Natural killer cell (primary cell): Measurements from ENCODE around the gene PRG2. TPM values are rescaled to one million over a fixed set of nuclear protein-coding genes. Genes with fewer than 3 reads are reported as not detected.

Experiments
- ATAC-seq, 3 donors: fragments of 150-1000 bp in 2 of 3; fragments of 200-7000 bp in 1 of 3; cut with Tn5 transposase; 1 replicate in 1 of 3; 2 replicates in 2 of 3; pipeline ENCODE4 v1.10.0; 2021; ENCODE audit warnings: mild to moderate bottlenecking in 2 of 3, moderate library complexity in 2 of 3
- DNase-seq, 2 donors: peaks; one replicate each; pipeline versions ENCODE4 v3.0.0 to v3.0.0-alpha.2; 2013 to 2021; ENCODE audit warnings: mixed read lengths in 1 of 2
- H3K27ac ChIP-seq: one replicate; pipeline ENCODE4 v1.5.1; 2013; ENCODE audit warnings: mild to moderate bottlenecking, low read length
- H3K27me3 ChIP-seq: one replicate; pipeline ENCODE4 v1.6.1; 2013; ENCODE audit warnings: low read length; ENCODE audit not compliant: control insufficient read depth, insufficient read depth
- H3K36me3 ChIP-seq: one replicate; pipeline ENCODE4 v1.6.1; 2013; ENCODE audit warnings: low read length; ENCODE audit not compliant: control insufficient read depth, insufficient read depth
- H3K4me1 ChIP-seq: one replicate; pipeline ENCODE4 v1.6.1; 2013; ENCODE audit warnings: low read length; ENCODE audit not compliant: control insufficient read depth, insufficient read depth
- H3K4me3 ChIP-seq: one replicate; pipeline ENCODE4 v1.5.1; 2013; ENCODE audit warnings: low read length
- H3K9me3 ChIP-seq: one replicate; pipeline ENCODE4 v1.6.1; 2013; ENCODE audit warnings: low read length; ENCODE audit not compliant: control insufficient read depth, insufficient read depth
- H3K27ac Mint-ChIP-seq, 2 donors: one replicate each; pipeline ENCODE4 v1.8.0; 2022; ENCODE audit warnings: mild to moderate bottlenecking in 2 of 2, mixed read lengths in 2 of 2, moderate library complexity in 1 of 2
- H3K27me3 Mint-ChIP-seq, 2 donors: one replicate each; pipeline ENCODE4 v1.8.0; 2022; ENCODE audit warnings: low read depth in 2 of 2, mixed read lengths in 2 of 2
- H3K36me3 Mint-ChIP-seq: one replicate; pipeline ENCODE4 v1.8.0; 2022; ENCODE audit warnings: mixed read lengths
- H3K4me1 Mint-ChIP-seq, 2 donors: one replicate each; pipeline ENCODE4 v1.8.0; 2022; ENCODE audit warnings: mixed read lengths in 2 of 2
- H3K4me3 Mint-ChIP-seq: one replicate; pipeline ENCODE4 v1.8.0; 2022; ENCODE audit warnings: mild to moderate bottlenecking, moderate library complexity, mixed read lengths
- H3K9me3 Mint-ChIP-seq, 2 donors: one replicate each; pipeline ENCODE4 v1.8.0; 2022; ENCODE audit warnings: mixed read lengths in 2 of 2
- CTCF ChIP-seq: fragments of 200-600 bp; IDR thresholded peaks from one replicate; pipeline ENCODE4 v1.8.0; 2022; ENCODE audit warnings: antibody characterized with exemption
- WGBS: methylation state at CpG from one replicate; pipeline ENCODE4 v1.1.7; 2013; ENCODE audit warnings: missing lambda C conversion rate; ENCODE audit not compliant: insufficient coverage; 5-methylcytosine and 5-hydroxymethylcytosine counted together
- intact Hi-C: fragments of 100-400 bp; cut with micrococcal nuclease; formaldehyde crosslinking; loops from one replicate; pipeline ENCODE4 v1.14.2; 2022
- total RNA-seq, 4 donors: library from RNA; stranded (reverse); fragments of 120-200 nt in 1 of 4; gene quantifications; one replicate each; pipeline versions ENCODE4 v1.2.3 to v1.2.4, GENCODE V29; 2013 to 2022

Gene PRG2
- total RNA-seq, 3 donors from 2014 or later (not counting 1 experiment from before 2014, with no cell fraction given): 1.2 to 2.4 TPM; not detected in 1

- WGBS: 70% methylated on average over 25 of the region's 26 CpGs
- DNase-seq (no peak), ATAC-seq (no peak)
- intact Hi-C loops: no loop called here
- Histone ChIP-seq H3K36me3 (no peaks in the 10 kb centered on the region), H3K27me3 (no peaks in the 10 kb centered on the region), H3K4me1 (no peaks in the 10 kb centered on the region), H3K27ac (no peak overlapping the region), H3K4me3 (no peak overlapping the region), H3K9me3 (no peaks in the 10 kb centered on the region)
- Mint-ChIP-seq H3K36me3 (no peaks in the 10 kb centered on the region), H3K27ac (no peak overlapping the region), H3K27me3 (peaks cover 7 to 15% of the 10 kb centered on the region in 2 donors), H3K9me3 (no peaks in the 10 kb centered on the region), H3K4me3 (no peak overlapping the region), H3K4me1 (no peaks in the 10 kb centered on the region)
- no peak for TF ChIP-seq CTCF
Observed at GRCh38 chr11:57376095-57377090, 14.1 kb downstream of the PRG2 start.

- Histone ChIP-seq H3K9me3 (no peaks in the 10 kb centered on the region), H3K4me3 (no peak overlapping the region), H3K4me1 (no peaks in the 10 kb centered on the region), H3K36me3 (no peaks in the 10 kb centered on the region), H3K27ac (no peak overlapping the region), H3K27me3 (no peaks in the 10 kb centered on the region)
- ATAC-seq (no peak), DNase-seq (no peak)
- Mint-ChIP-seq H3K9me3 (no peaks in the 10 kb centered on the region), H3K4me1 (no peaks in the 10 kb centered on the region), H3K36me3 (no peaks in the 10 kb centered on the region), H3K27me3 (peaks cover 7 to 15% of the 10 kb centered on the region in 2 donors), H3K4me3 (no peak overlapping the region), H3K27ac (no peak overlapping the region)
- no peak for TF ChIP-seq CTCF
- intact Hi-C loops: no loop called here
- WGBS: 48% methylated on average over 2 of the region's 2 CpGs
Observed at GRCh38 chr11:57375490-57375889, 15.0 kb downstream of the PRG2 start.

- no peak for ATAC-seq
- 94% methylated on average over 3 of the region's 3 CpGs for WGBS
- H3K4me3 ChIP-seq: no peak overlapping the region
Observed at GRCh38 chr11:57374966-57375365, 15.5 kb downstream of the PRG2 start.

More at GRCh38 chr11:57374966-57375365, 15.5 kb downstream of the PRG2 start:
- H3K36me3 ChIP-seq: no peaks in the 10 kb centered on the region
- H3K4me3 Mint-ChIP-seq: no peak overlapping the region
- no peak for TF ChIP-seq CTCF
- no peaks in the 10 kb centered on the region for H3K4me1 ChIP-seq
- H3K27me3 ChIP-seq: no peaks in the 10 kb centered on the region
- H3K9me3 Mint-ChIP-seq: no peaks in the 10 kb centered on the region
- no peaks in the 10 kb centered on the region for H3K36me3 Mint-ChIP-seq
- no peak for DNase-seq
- no peaks in the 10 kb centered on the region for H3K9me3 ChIP-seq
- peaks cover 7 to 15% of the 10 kb centered on the region in 2 donors for H3K27me3 Mint-ChIP-seq
- no peak overlapping the region for H3K27ac Mint-ChIP-seq
- intact Hi-C loops: no loop called here
- H3K4me1 Mint-ChIP-seq: no peaks in the 10 kb centered on the region
- no peak overlapping the region for H3K27ac ChIP-seq
